H9 (cell line): Measurements from ENCODE around the gene GUF1. TPM values are rescaled to one million over a fixed set of nuclear protein-coding genes. Genes with fewer than 3 reads are reported as not detected.

Source experiments
- DNase-seq: peaks from one replicate; pipeline ENCODE4 v3.0.0-alpha.2; 2017
- H2AFZ ChIP-seq: one replicate; pipeline ENCODE4 v1.6.1; 2013; ENCODE audit warnings: mild to moderate bottlenecking, low read length, control low read depth, moderate library complexity
- H2AK5ac ChIP-seq: 2 replicates; pipeline ENCODE4 v1.6.1; 2013; ENCODE audit warnings: low read length, control low read depth, mixed read lengths; ENCODE audit not compliant: insufficient read length
- H2BK120ac ChIP-seq: one replicate; pipeline ENCODE4 v1.6.1; 2013; ENCODE audit warnings: low read depth, mild to moderate bottlenecking, low read length, control low read depth, inconsistent platforms; ENCODE audit not compliant: poor library complexity, severe bottlenecking
- H2BK12ac ChIP-seq: 2 replicates; pipeline ENCODE4 v1.6.1; 2013; ENCODE audit warnings: low read length, control low read depth, mixed read lengths, low read depth; ENCODE audit not compliant: insufficient read length
- H2BK15ac ChIP-seq: 2 replicates; pipeline ENCODE4 v1.6.1; 2013; ENCODE audit warnings: low read depth, low read length, control low read depth
- H2BK20ac ChIP-seq: one replicate; pipeline ENCODE4 v1.6.1; 2013; ENCODE audit warnings: low read depth, mild to moderate bottlenecking, low read length, control low read depth, inconsistent platforms; ENCODE audit not compliant: poor library complexity, severe bottlenecking
- H2BK5ac ChIP-seq: 2 replicates; pipeline ENCODE4 v1.6.1; 2013; ENCODE audit warnings: low read length, control low read depth, mixed read lengths; ENCODE audit not compliant: insufficient read length
- H3K14ac ChIP-seq: 2 replicates; pipeline ENCODE4 v1.6.1; 2013; ENCODE audit warnings: low read length, control low read depth; ENCODE audit not compliant: insufficient read depth
- H3K18ac ChIP-seq: 2 replicates; pipeline ENCODE4 v1.6.1; 2013; ENCODE audit warnings: low read depth, mild to moderate bottlenecking, mixed read lengths, low read length, control low read depth; ENCODE audit not compliant: insufficient read length
- H3K23ac ChIP-seq: 2 replicates; pipeline ENCODE4 v1.6.1; 2013; ENCODE audit warnings: low read length, control low read depth, mixed read lengths, low read depth; ENCODE audit not compliant: insufficient read length
- H3K23me2 ChIP-seq: 2 replicates; pipeline ENCODE4 v1.6.1; 2013; ENCODE audit warnings: low read depth, mild to moderate bottlenecking, mixed read lengths, low read length, control low read depth; ENCODE audit not compliant: insufficient read length, poor library complexity, severe bottlenecking
- H3K27ac ChIP-seq: 2 replicates; pipeline ENCODE4 v1.5.1; 2013; ENCODE audit warnings: low read length, control low read depth, mixed read lengths, low read depth; ENCODE audit not compliant: insufficient read length
- H3K27me3 ChIP-seq: 2 replicates; pipeline ENCODE4 v1.6.1; 2013; ENCODE audit warnings: low read length, control low read depth, inconsistent platforms; ENCODE audit not compliant: insufficient read depth
- H3K4ac ChIP-seq: 2 replicates; pipeline ENCODE4 v1.6.1; 2013; ENCODE audit warnings: low read depth, mild to moderate bottlenecking, control low read depth, inconsistent platforms, low read length, moderate library complexity
- H3K4me1 ChIP-seq: 2 replicates; pipeline ENCODE4 v1.6.1; 2013; ENCODE audit warnings: low read length, control low read depth, inconsistent platforms; ENCODE audit not compliant: insufficient read depth
- H3K4me2 ChIP-seq: 2 replicates; pipeline ENCODE4 v1.6.1; 2013; ENCODE audit warnings: low read length, control low read depth, mixed read lengths; ENCODE audit not compliant: insufficient read length, insufficient read depth
- H3K56ac ChIP-seq: 2 replicates; pipeline ENCODE4 v1.6.1; 2013; ENCODE audit warnings: low read depth, mild to moderate bottlenecking, mixed read lengths, low read length, control low read depth; ENCODE audit not compliant: insufficient read length
- H3K79me1 ChIP-seq: 2 replicates; pipeline ENCODE4 v1.6.1; 2013; ENCODE audit warnings: low read depth, mild to moderate bottlenecking, moderate library complexity, low read length, control low read depth, inconsistent platforms; ENCODE audit not compliant: insufficient read depth, poor library complexity, severe bottlenecking
- H3K79me2 ChIP-seq: 2 replicates; pipeline ENCODE4 v1.6.1; 2013; ENCODE audit warnings: low read length, control low read depth, inconsistent platforms; ENCODE audit not compliant: insufficient read depth
- H3K9ac ChIP-seq: 2 replicates; pipeline ENCODE4 v1.6.1; 2013; ENCODE audit warnings: low read length, control low read depth, mixed read lengths; ENCODE audit not compliant: insufficient read length; ENCODE audit errors: extremely low read depth
- H3K9me3 ChIP-seq: one replicate; pipeline ENCODE4 v1.6.1; 2013; ENCODE audit warnings: low read depth, low read length, inconsistent platforms; ENCODE audit not compliant: control insufficient read depth
- H3T11ph ChIP-seq: one replicate; pipeline ENCODE4 v1.6.1; 2013; ENCODE audit warnings: mild to moderate bottlenecking, low read length, control low read depth, inconsistent platforms
- H4K20me1 ChIP-seq: one replicate; pipeline ENCODE4 v1.6.1; 2013; ENCODE audit not compliant: control insufficient read depth, insufficient read length, insufficient read depth
- H4K5ac ChIP-seq: 2 replicates; pipeline ENCODE4 v1.6.1; 2013; ENCODE audit warnings: low read depth, mild to moderate bottlenecking, mixed read lengths, low read length, control low read depth; ENCODE audit not compliant: insufficient read length
- H4K8ac ChIP-seq: replicated peaks from 2 replicates; pipeline ENCODE4 v1.6.1; 2013; ENCODE audit warnings: low read length, control low read depth, mixed read lengths, low read depth; ENCODE audit not compliant: insufficient read length
- H4K91ac ChIP-seq: 2 replicates; pipeline ENCODE4 v1.6.1; 2013; ENCODE audit warnings: low read depth, mild to moderate bottlenecking, moderate library complexity, mixed read lengths, low read length, control low read depth; ENCODE audit not compliant: insufficient read length
- H3K27ac Mint-ChIP-seq, 3 experiments: 2 replicates in 2 of 3; 3 replicates in 1 of 3; pipeline ENCODE4 v1.8.0; 2020 to 2021; ENCODE audit warnings: mixed read lengths in 3 of 3, mild to moderate bottlenecking in 1 of 3, moderate library complexity in 1 of 3
- H3K27me3 Mint-ChIP-seq: 2 replicates; pipeline ENCODE4 v1.8.0; 2021; ENCODE audit warnings: low read depth, mild to moderate bottlenecking, moderate library complexity, mixed read lengths
- H3K36me3 Mint-ChIP-seq, 3 experiments: 2 replicates in 2 of 3; 3 replicates in 1 of 3; pipeline ENCODE4 v1.8.0; 2020 to 2021; ENCODE audit warnings: low read depth in 3 of 3, mixed read lengths in 3 of 3; ENCODE audit not compliant: insufficient read depth in 1 of 3
- H3K4me1 Mint-ChIP-seq, 2 experiments: 2 replicates each; pipeline ENCODE4 v1.8.0; 2020; ENCODE audit warnings: mixed read lengths in 2 of 2
- H3K4me3 Mint-ChIP-seq, 2 experiments: 2 replicates in 1 of 2; 3 replicates in 1 of 2; pipeline ENCODE4 v1.8.0; 2020 to 2021; ENCODE audit warnings: mild to moderate bottlenecking in 2 of 2, mixed read lengths in 2 of 2, moderate library complexity in 1 of 2
- H3K9me3 Mint-ChIP-seq, 2 experiments: 2 replicates in 1 of 2; 3 replicates in 1 of 2; pipeline ENCODE4 v1.8.0; 2020; ENCODE audit warnings: mild to moderate bottlenecking in 2 of 2, mixed read lengths in 2 of 2, moderate library complexity in 1 of 2
- CTCF ChIP-seq: fragments of 200-600 bp; sonication (generic); conservative IDR thresholded peaks from 3 replicates; pipeline ENCODE4 v1.8.0; 2021; ENCODE audit warnings: antibody characterized with exemption, mild to moderate bottlenecking
- WGBS: extraction: QIAGEN DNeasy Blood & Tissue Kit; methylation state at CpG from one replicate; pipeline ENCODE4 v1.1.7; 2013; ENCODE audit warnings: missing lambda C conversion rate, low lambda C conversion rate, mixed read lengths; ENCODE audit not compliant: insufficient read length; ENCODE audit errors: extremely low coverage; 5-methylcytosine and 5-hydroxymethylcytosine counted together
- total RNA-seq: library from RNA; stranded (reverse); gene quantifications from 2 replicates; pipeline ENCODE4 v1.2.1, GENCODE V29; 2021

GUF1 gene
- total RNA-seq, 1 experiment from 2014 or later, result 38.6 TPM

- TF ChIP-seq CTCF, result no peak
- H3K56ac ChIP-seq, result no peak overlapping the region
- H3K9ac ChIP-seq, result peak overlapping the region; percentile 46
- no peak for DNase-seq
- Mint-ChIP-seq H3K27me3 (peaks cover 22% of the 10 kb centered on the region), H3K9me3 (no peaks in the 10 kb centered on the region), H3K4me1 (peaks cover 19 to 20% of the 10 kb centered on the region in 2 experiments), H3K36me3 (no peaks in the 10 kb centered on the region; a peak in 2 of 7 replicates), H3K27ac (peak overlapping the region in 1 of 3 experiments; percentile 68; a peak in 2 of 7 replicates), H3K4me3 (peak overlapping the region; percentile 87 to 91)
- no CpG with 5 or more reads among the region's 6 CpGs for WGBS
- no peaks in the 10 kb centered on the region for H4K20me1 ChIP-seq
- no peak overlapping the region for H2BK12ac ChIP-seq
- H2AK5ac ChIP-seq, result no peak overlapping the region
- H2AFZ ChIP-seq, result no peak overlapping the region
- no peaks in the 10 kb centered on the region for H3K4me1 ChIP-seq
- no peak overlapping the region for H4K91ac ChIP-seq
- no peak overlapping the region for H3K23ac ChIP-seq
- no peak overlapping the region for H4K8ac ChIP-seq
- no peak overlapping the region for H3T11ph ChIP-seq
- no peak overlapping the region for H2BK20ac ChIP-seq
- no peak overlapping the region for H3K4ac ChIP-seq
- H3K14ac ChIP-seq, result no peak overlapping the region
- no peak overlapping the region for H2BK5ac ChIP-seq
- H2BK15ac ChIP-seq, result no peak overlapping the region
- H3K27ac ChIP-seq, result no peak overlapping the region
- no peak overlapping the region for H4K5ac ChIP-seq
- H3K23me2 ChIP-seq, result peaks cover 8% of the 10 kb centered on the region
- H3K18ac ChIP-seq, result no peak overlapping the region
- H2BK120ac ChIP-seq, result no peak overlapping the region
- no peaks in the 10 kb centered on the region for H3K79me1 ChIP-seq
- peaks cover 3% of the 10 kb centered on the region; the same call in 1 of the 2 replicates for H3K27me3 ChIP-seq
- no peaks in the 10 kb centered on the region for H3K9me3 ChIP-seq
- H3K4me2 ChIP-seq, result peak overlapping the region; percentile 78
- H3K79me2 ChIP-seq, result no peaks in the 10 kb centered on the region; the same call in 1 of the 2 replicates
These were observed 46.9 kb downstream of the GUF1 start for GRCh38 chr4:44725166-44725565.
